Stimulated activated memory B cell treated with anti-CD40 and anti-IgM and Interleukin-4, amounts not matched to agents 10 μg/mL and 1 μg/mL and 100 μg/mL, for 72 hours (primary cell): ENCODE results near the gene ZSCAN18.
A peak's percentile ranks its signal among the peaks of the same experiment; 100 is the strongest.
"Not testable (repeated sequence)": the region's sequence is repeated elsewhere in the genome, so short reads cannot be mapped to it uniquely, and the experiment has no call there.

Experiments used
- ATAC-seq: fragments of 150-1000 bp; cut with Tn5 transposase; 2 replicates; pipeline ENCODE4 v1.10.0; 2021
- H3K27ac Mint-ChIP-seq: one replicate; pipeline ENCODE4 v1.8.0; 2022; ENCODE audit warnings: mild to moderate bottlenecking, mixed read lengths
- H3K27me3 Mint-ChIP-seq: one replicate; pipeline ENCODE4 v1.8.0; 2022; ENCODE audit warnings: mixed read lengths
- H3K36me3 Mint-ChIP-seq: one replicate; pipeline ENCODE4 v1.8.0; 2022; ENCODE audit warnings: mixed read lengths
- H3K4me1 Mint-ChIP-seq: one replicate; pipeline ENCODE4 v1.8.0; 2022; ENCODE audit warnings: mixed read lengths
- H3K4me3 Mint-ChIP-seq: one replicate; pipeline ENCODE4 v1.8.0; 2022; ENCODE audit warnings: mild to moderate bottlenecking, moderate library complexity, mixed read lengths
- H3K9me3 Mint-ChIP-seq: one replicate; pipeline ENCODE4 v1.8.0; 2022; ENCODE audit warnings: mixed read lengths

The ZSCAN18 gene, protein sequence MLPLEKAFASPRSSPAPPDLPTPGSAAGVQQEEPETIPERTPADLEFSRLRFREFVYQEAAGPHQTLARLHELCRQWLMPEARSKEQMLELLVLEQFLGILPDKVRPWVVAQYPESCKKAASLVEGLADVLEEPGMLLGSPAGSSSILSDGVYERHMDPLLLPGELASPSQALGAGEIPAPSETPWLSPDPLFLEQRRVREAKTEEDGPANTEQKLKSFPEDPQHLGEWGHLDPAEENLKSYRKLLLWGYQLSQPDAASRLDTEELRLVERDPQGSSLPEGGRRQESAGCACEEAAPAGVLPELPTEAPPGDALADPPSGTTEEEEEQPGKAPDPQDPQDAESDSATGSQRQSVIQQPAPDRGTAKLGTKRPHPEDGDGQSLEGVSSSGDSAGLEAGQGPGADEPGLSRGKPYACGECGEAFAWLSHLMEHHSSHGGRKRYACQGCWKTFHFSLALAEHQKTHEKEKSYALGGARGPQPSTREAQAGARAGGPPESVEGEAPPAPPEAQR

GRCh38 chr19:58097781-58098681 is at the start of gene ZSCAN18:
Gene ZSCAN18 (minus strand): TSS chr19:58098231. CDS start chr19:58090267, 7,964 bp downstream.
- peaks cover 30% of the 10 kb centered on the region for H3K4me1 Mint-ChIP-seq
- H3K36me3 Mint-ChIP-seq, result peaks cover 37% of the 10 kb centered on the region
- H3K27me3 Mint-ChIP-seq, result no peaks in the 10 kb centered on the region

DNA sequence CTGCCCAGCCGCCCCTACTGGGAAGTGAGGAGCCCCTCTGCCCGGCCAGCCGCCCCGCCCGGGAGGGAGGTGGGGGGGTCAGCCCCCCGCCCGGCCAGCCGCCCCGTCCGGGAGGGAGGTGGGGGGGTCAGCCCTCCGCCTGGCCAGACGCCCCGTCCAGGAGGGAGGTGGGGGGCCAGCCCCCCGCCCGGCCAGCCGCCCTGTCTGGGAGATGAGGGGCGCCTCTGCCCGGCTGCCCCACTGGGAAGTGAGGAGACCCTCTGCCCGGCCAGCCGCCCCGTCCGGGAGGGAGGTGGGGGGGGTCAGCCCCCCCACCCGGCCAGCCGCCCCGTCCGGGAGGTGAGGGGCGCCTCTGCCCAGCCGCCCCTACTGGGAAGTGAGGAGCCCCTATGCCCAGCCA is 49.4 kb upstream of the ZSCAN18 start:
- not testable (repeated sequence) for H3K9me3 Mint-ChIP-seq, H3K4me3 Mint-ChIP-seq, H3K27ac Mint-ChIP-seq, ATAC-seq, H3K27me3 Mint-ChIP-seq
- peaks cover 33% of the 10 kb centered on the region for H3K36me3 Mint-ChIP-seq
- H3K4me1 Mint-ChIP-seq, result peaks cover 29% of the 10 kb centered on the region

More at GRCh38 chr19:58097781-58098681, at the start of gene ZSCAN18:
- Mint-ChIP-seq H3K9me3 (peaks cover 12% of the 10 kb centered on the region), H3K27ac (peak within 1 kb of the TSS; percentile 99), H3K4me3 (peak within 1 kb of the TSS; percentile 84)
- peak; percentile 98 for ATAC-seq

GRCh38 chr19:58145849-58146248 is 47.8 kb upstream of the ZSCAN18 start:
- H3K4me1 Mint-ChIP-seq, result peaks cover 13% of the 10 kb centered on the region
- H3K36me3 Mint-ChIP-seq, result peaks cover 41% of the 10 kb centered on the region
- no peak overlapping the region for H3K27ac Mint-ChIP-seq
- no peaks in the 10 kb centered on the region for H3K27me3 Mint-ChIP-seq
- no peak for ATAC-seq
- H3K4me3 Mint-ChIP-seq, result no peak overlapping the region
- H3K9me3 Mint-ChIP-seq, result peaks cover 11% of the 10 kb centered on the region

DNA sequence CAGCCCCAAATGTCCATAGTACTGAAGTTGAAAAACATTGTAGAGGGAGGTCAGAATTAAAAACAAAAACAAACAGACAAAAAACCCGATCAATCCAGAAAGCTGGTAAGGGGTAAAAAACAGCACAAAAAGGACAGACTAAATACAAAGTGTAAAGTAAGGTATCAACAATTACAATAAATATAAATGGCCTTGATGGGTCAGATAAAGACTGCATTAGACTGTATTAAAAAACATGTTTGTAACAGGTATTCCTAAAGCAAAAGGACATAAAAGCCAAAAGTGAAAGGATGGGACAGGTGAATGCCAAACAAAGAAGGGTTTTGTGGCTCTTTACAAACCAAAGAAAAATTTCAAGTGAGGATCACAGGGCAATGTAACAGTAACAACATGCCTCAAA is 36.2 kb upstream of the ZSCAN18 start:
- Mint-ChIP-seq H3K27ac (no peak overlapping the region), H3K9me3 (peaks cover 28% of the 10 kb centered on the region)

GRCh38 chr19:58129284-58129683 is 31.3 kb upstream of the ZSCAN18 start:
- Mint-ChIP-seq H3K9me3 (peaks cover 33% of the 10 kb centered on the region), H3K4me1 (no peaks in the 10 kb centered on the region), H3K36me3 (peaks cover 90% of the 10 kb centered on the region)

More for the DNA sequence above, 36.2 kb upstream of the ZSCAN18 start:
- no peak overlapping the region for H3K4me3 Mint-ChIP-seq
- no peaks in the 10 kb centered on the region for H3K27me3 Mint-ChIP-seq
- H3K4me1 Mint-ChIP-seq, result no peaks in the 10 kb centered on the region
- peaks cover 98% of the 10 kb centered on the region for H3K36me3 Mint-ChIP-seq
- ATAC-seq, result no peak

DNA sequence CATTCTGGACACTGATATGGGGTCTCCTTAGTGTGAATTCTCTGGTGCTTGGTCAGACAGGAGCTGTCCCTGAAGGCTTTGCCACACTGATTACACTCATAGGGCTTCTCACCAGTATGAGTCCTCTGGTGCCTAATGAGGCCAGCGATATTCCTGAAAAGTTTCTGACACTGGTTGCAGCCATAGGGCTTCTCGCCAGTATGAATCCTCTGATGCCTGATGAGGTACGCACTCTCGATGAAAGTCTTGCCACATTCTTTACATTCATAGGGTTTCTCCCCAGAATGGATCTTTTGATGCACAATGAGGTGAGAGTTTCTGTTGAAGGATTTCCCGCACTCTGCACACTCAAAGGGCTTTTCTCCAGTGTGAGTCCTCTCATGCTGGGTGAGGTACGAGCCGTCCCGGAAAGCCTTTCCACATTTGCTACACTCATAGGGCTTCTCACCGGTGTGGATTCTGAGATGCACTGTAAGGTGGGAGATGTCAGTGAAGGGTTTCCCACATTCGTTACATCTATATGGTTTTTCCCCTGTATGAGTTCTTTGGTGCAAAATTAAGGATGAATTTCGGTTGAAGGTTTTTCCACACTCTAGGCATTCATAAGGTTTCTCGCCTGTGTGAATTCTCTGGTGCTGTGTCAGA is 30.1 kb upstream of the ZSCAN18 start:
- no peak for ATAC-seq
- Mint-ChIP-seq H3K36me3 (peaks cover 84% of the 10 kb centered on the region), H3K27me3 (no peaks in the 10 kb centered on the region), H3K4me3 (no peak overlapping the region), H3K4me1 (no peaks in the 10 kb centered on the region), H3K27ac (no peak overlapping the region), H3K9me3 (peaks cover 34% of the 10 kb centered on the region)

More at GRCh38 chr19:58129284-58129683, 31.3 kb upstream of the ZSCAN18 start:
- no peak overlapping the region for H3K27ac Mint-ChIP-seq
- H3K27me3 Mint-ChIP-seq, result no peaks in the 10 kb centered on the region
- H3K4me3 Mint-ChIP-seq, result no peak overlapping the region
- ATAC-seq, result no peak

DNA sequence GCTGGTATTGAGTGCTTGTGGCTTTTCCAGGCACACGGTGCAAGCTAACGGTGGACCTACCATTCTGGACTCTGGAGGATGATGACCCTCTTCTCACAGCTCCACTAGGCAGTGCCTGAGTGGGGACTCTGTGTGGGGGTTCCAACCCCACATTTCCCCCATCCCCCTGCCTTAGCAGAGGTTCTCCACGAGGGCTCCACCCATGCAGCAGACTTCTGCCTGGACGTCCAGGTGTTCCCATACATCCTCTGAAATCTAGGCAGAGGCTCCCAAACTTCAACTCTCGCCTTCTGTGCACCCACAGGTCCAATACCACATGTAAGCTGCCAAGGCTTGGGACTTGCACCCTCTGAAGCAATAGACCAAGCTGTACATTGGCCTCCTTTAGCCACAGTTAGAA is 25.3 kb upstream of the ZSCAN18 start:
- no peaks in the 10 kb centered on the region for H3K4me1 Mint-ChIP-seq
- H3K36me3 Mint-ChIP-seq, result peaks cover 51% of the 10 kb centered on the region

DNA sequence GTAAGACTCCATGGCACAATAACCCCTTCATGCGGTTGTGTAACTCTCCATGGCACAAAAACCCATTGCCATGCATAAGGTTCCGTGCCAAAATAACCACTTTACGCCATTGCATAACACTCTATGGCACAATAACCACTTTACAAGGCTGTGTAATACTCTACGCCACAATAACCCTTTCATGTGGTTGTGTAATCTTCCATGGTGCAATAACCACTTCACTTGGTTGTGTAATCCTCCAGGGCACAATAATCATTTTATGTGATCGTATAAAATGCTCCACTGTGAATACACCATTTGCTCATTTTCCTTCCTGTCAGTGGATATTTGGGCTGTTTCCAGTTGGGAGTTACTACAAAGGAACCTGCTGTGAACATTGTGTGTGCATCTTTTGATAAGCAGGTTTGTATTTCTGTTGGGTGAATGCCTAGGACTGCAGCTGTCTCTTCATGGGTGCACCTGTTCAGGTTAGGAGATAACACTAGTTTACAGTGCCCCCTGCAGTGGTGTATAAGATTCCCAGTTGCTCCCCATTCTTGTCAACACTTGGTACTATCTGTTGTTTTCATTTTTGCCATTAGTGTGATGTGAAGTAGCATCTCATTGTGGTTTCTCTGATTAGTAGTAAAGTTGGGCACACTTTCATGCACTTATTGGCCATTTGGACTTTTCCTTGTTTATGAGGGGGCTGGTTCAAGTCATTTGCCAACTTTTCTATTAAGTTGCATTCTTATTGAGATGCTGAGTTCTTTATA is 21.1 kb upstream of the ZSCAN18 start:
- Mint-ChIP-seq H3K27ac (no peak overlapping the region), H3K4me1 (no peaks in the 10 kb centered on the region)

More for the DNA sequence above, 25.3 kb upstream of the ZSCAN18 start:
- no peak overlapping the region for H3K27ac Mint-ChIP-seq
- no peak overlapping the region for H3K4me3 Mint-ChIP-seq
- H3K27me3 Mint-ChIP-seq, result no peaks in the 10 kb centered on the region
- peaks cover 49% of the 10 kb centered on the region for H3K9me3 Mint-ChIP-seq
- ATAC-seq, result no peak

DNA sequence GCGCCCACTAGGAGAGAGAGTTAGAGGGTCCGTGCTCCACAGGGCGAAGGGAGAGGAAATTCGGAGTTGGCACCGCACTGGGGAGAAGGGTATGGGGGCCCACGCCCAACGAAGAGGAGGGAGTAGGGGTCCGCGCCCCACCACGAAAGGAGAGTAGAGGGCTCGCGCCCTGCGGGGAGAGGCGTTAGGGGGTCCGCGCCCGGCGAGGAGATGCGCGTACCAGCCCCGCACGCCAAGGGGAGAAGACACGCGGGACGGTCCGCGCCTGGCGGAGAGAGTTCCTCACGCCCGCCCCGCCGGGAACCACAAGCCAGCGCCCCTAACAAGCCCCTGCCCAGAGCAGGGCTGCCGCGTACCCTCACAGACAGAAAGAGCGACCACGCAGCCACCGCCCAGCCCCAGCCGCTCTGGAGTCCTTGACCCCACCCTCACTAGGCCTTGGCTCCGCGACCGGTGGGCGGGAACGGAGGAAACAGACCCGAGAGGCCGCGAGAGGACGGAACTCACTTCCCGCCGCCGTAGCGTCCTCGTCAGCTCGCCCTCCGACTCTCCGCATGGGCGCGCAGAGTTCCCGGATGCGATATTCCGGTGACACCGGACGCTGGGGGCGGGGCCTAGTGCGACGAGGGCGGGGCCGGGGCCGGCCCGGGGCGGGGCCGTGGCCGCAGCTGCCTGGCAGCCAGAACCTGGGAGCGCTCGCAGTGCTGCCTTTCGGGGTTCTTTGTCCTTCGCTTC is 20.0 kb upstream of the ZSCAN18 start:
- ATAC-seq, result no peak
- no peak overlapping the region for H3K27ac Mint-ChIP-seq
- no peak overlapping the region for H3K4me3 Mint-ChIP-seq
- H3K4me1 Mint-ChIP-seq, result no peaks in the 10 kb centered on the region
- H3K27me3 Mint-ChIP-seq, result peaks cover 14% of the 10 kb centered on the region
- H3K36me3 Mint-ChIP-seq, result peaks cover 33% of the 10 kb centered on the region
- peaks cover 45% of the 10 kb centered on the region for H3K9me3 Mint-ChIP-seq

More for the DNA sequence above, 21.1 kb upstream of the ZSCAN18 start:
- H3K4me3 Mint-ChIP-seq, result no peak overlapping the region
- peaks cover 54% of the 10 kb centered on the region for H3K9me3 Mint-ChIP-seq
- ATAC-seq, result no peak
- H3K27me3 Mint-ChIP-seq, result peaks cover 14% of the 10 kb centered on the region
- H3K36me3 Mint-ChIP-seq, result peaks cover 37% of the 10 kb centered on the region

DNA sequence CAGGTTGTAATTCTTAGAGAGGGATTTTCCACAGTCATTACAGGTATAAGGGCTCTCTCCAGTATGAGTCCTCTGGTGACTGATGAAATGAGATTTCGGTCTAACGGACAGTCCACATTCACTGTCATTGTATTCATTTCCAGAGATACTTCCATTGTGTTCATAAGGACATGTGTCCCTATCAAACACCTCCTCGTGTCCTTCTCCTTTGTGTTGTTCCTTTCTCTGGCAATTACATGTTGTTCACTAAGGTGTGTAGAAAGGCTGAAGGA is 10.5 kb upstream of the ZSCAN18 start:
- Mint-ChIP-seq H3K4me3 (no peak overlapping the region), H3K27me3 (peaks cover 10% of the 10 kb centered on the region), H3K4me1 (no peaks in the 10 kb centered on the region), H3K27ac (no peak overlapping the region), H3K9me3 (peaks cover 20% of the 10 kb centered on the region), H3K36me3 (peaks cover 14% of the 10 kb centered on the region)
- ATAC-seq, result no peak

GRCh38 chr19:58107778-58108545 is 9.9 kb upstream of the ZSCAN18 start:
- Mint-ChIP-seq H3K4me3 (no peak overlapping the region), H3K4me1 (no peaks in the 10 kb centered on the region), H3K36me3 (peaks cover 16% of the 10 kb centered on the region), H3K27ac (no peak overlapping the region), H3K9me3 (peaks cover 24% of the 10 kb centered on the region), H3K27me3 (peaks cover 10% of the 10 kb centered on the region)
- no peak for ATAC-seq

DNA sequence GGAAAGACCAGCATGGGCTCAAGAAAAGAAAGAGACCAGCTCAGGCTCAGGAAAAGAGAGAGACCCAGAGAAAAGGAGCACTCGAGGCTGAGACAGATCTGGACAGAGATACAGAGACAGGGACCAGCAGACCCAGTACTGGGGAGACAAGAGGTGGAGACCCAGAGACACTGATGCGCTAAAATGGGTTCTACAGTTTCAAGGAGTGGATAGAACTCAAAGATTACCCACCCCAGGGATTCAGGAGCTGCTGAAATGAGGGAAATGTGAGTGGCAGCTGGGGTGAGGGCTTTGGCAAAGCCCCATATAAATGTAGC is 609 bp upstream of the ZSCAN18 start:
- ATAC-seq, result peak; percentile 2
- peaks cover 34% of the 10 kb centered on the region for H3K36me3 Mint-ChIP-seq
- peak overlapping the region; percentile 84 for H3K4me3 Mint-ChIP-seq
- peak overlapping the region; percentile 99 for H3K27ac Mint-ChIP-seq
- H3K27me3 Mint-ChIP-seq, result no peaks in the 10 kb centered on the region
- H3K4me1 Mint-ChIP-seq, result peaks cover 30% of the 10 kb centered on the region
- peaks cover 13% of the 10 kb centered on the region for H3K9me3 Mint-ChIP-seq

DNA sequence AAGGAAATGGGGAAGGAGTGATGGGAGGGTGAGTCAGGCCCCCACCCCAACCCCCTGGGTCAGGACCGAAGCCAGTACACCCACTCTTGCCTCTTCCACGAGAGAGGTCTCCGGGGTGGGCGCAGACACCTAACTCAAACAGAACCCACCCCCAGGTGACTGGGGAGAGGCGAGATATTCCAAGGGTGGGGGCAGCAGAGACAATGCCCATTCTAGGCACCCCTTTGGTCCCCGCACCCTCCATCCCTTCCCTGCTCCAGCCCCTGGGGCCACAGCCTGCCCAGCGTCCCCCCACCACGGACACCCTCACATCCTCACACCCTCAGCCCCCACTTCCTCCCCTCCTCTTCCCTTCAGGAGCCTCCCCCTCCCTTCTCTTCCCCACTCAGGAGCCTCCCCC is 682 bp downstream of the ZSCAN18 start:
- H3K27ac Mint-ChIP-seq, result peak overlapping the region; percentile 99
- H3K4me1 Mint-ChIP-seq, result peaks cover 30% of the 10 kb centered on the region
- no peak for ATAC-seq
- H3K27me3 Mint-ChIP-seq, result no peaks in the 10 kb centered on the region
- H3K4me3 Mint-ChIP-seq, result peak overlapping the region; percentile 84
- H3K9me3 Mint-ChIP-seq, result peaks cover 14% of the 10 kb centered on the region
- H3K36me3 Mint-ChIP-seq, result peaks cover 40% of the 10 kb centered on the region
